K562 (cell line): ENCODE data around the gene MROH8. TPM values are rescaled to one million over a fixed set of nuclear protein-coding genes. Genes with fewer than 3 reads are reported as not detected.

Experiments
- ATAC-seq: fragments of 200-7000 bp; cut with Tn5 transposase; 3 replicates; pipeline ENCODE4 v1.9.1; 2020; ENCODE audit warnings: moderate library complexity
- BruUV-seq: library from RNA; stranded (reverse); fragments of 400-500 nt; replicated peaks from 2 replicates; lab custom pipeline; 2021; lab: Mats Ljungman, UMichigan
- CTCF ChIA-PET: fragments of 300-600 bp; formaldehyde crosslinking; extraction: SDS; loops from one replicate; lab custom pipeline; 2021; ENCODE audit warnings: low intra/inter-chr PET ratio; lab: Yijun Ruan, JAX
- POLR2A ChIA-PET: fragments of 300-600, 350-650 bp; sonication (Branson Sonifier 250); formaldehyde crosslinking; extraction: SDS; loops from one replicate; lab custom pipeline; 2021; ENCODE audit warnings: antibody characterized with exemption, inconsistent platforms; lab: Yijun Ruan, JAX
- DNase-seq, 4 experiments: peaks; one replicate each; pipeline versions ENCODE4 v3.0.0 to v3.0.0-alpha.2; 2011 to 2018; ENCODE audit warnings: low spot score in 3 of 4, mixed read lengths in 3 of 4; ENCODE audit errors: extremely low read depth in 1 of 4
- FAIRE-seq: peaks from 2 replicates; lab custom pipeline; 2011; peaks lifted over from hg19 to GRCh38; lab: Jason Lieb, UNC
- H2AFZ ChIP-seq: 2 replicates; pipeline ENCODE4 v1.6.0; 2011; ENCODE audit warnings: low read depth, low read length, control low read depth, inconsistent platforms
- H3K27ac ChIP-seq: fragments of 200-600 bp; 3 replicates; pipeline ENCODE4 v1.8.0; 2011; ENCODE audit warnings: low read depth, mild to moderate bottlenecking, control low read depth, inconsistent platforms, low read length, moderate library complexity, mixed read lengths; ENCODE audit errors: extremely low read depth
- H3K27me3 ChIP-seq, 2 experiments: fragments of 300-600 bp in 1 of 2; 2 replicates in 1 of 2; 3 replicates in 1 of 2; pipeline versions ENCODE4 v1.6.0 to v1.8.0; 2011; ENCODE audit warnings: inconsistent platforms in 2 of 2, low read length in 2 of 2, mild to moderate bottlenecking in 1 of 2, mixed read lengths in 1 of 2, moderate library complexity in 1 of 2; ENCODE audit not compliant: control insufficient read depth in 2 of 2, insufficient read depth in 2 of 2
- H3K36me3 ChIP-seq: fragments of 300-600 bp; 3 replicates; pipeline ENCODE4 v1.8.0; 2011; ENCODE audit warnings: mild to moderate bottlenecking, low read length, inconsistent platforms; ENCODE audit not compliant: control insufficient read depth, insufficient read depth
- H3K4me1 ChIP-seq, 2 experiments: fragments of 200-600 bp in 1 of 2; replicated peaks in 1 of 2; 2 replicates in 1 of 2; 3 replicates in 1 of 2; pipeline versions ENCODE4 v1.5.1 to v1.8.0; 2011; ENCODE audit warnings: inconsistent platforms in 2 of 2, low read length in 2 of 2, mild to moderate bottlenecking in 1 of 2, mixed read lengths in 1 of 2, moderate library complexity in 1 of 2; ENCODE audit not compliant: control insufficient read depth in 2 of 2, insufficient read depth in 2 of 2
- H3K4me2 ChIP-seq: 2 replicates; pipeline ENCODE4 v1.6.1; 2011; ENCODE audit warnings: low read length, control low read depth, inconsistent platforms, mixed read lengths; ENCODE audit not compliant: insufficient read depth
- H3K4me3 ChIP-seq: fragments of 200-600 bp; sonication (generic), shearing (Covaris generic); 2 replicates; pipeline ENCODE4 v1.5.1; 2016; ENCODE audit warnings: control low read depth, inconsistent platforms
- H3K79me2 ChIP-seq: fragments of 200-600 bp; 3 replicates; pipeline ENCODE4 v1.8.0; 2011; ENCODE audit warnings: low read length, inconsistent platforms; ENCODE audit not compliant: control insufficient read depth, insufficient read depth
- H3K9ac ChIP-seq, 2 experiments: 2 replicates each; pipeline versions ENCODE4 v1.6.0 to v1.6.1; 2011; ENCODE audit warnings: low read depth in 2 of 2, low read length in 2 of 2, control low read depth in 1 of 2, inconsistent platforms in 1 of 2, mild to moderate bottlenecking in 1 of 2, mixed read lengths in 1 of 2; ENCODE audit not compliant: insufficient read depth in 1 of 2
- H3K9me1 ChIP-seq: one replicate; pipeline ENCODE4 v1.6.0; 2011; ENCODE audit warnings: inconsistent platforms, mild to moderate bottlenecking, low read length, moderate library complexity; ENCODE audit not compliant: control insufficient read depth, insufficient read depth
- H3K9me3 ChIP-seq: replicated peaks from 2 replicates; pipeline ENCODE4 v1.5.1; 2011; ENCODE audit warnings: low read depth, low read length, inconsistent platforms; ENCODE audit not compliant: control insufficient read depth, insufficient read depth
- H4K20me1 ChIP-seq: replicated peaks from 2 replicates; pipeline ENCODE4 v1.6.1; 2011; ENCODE audit warnings: low read length, inconsistent platforms, mixed read lengths; ENCODE audit not compliant: control insufficient read depth, insufficient read depth
- BACH1 ChIP-seq: fragments of 200-800 bp; sonication (Bioruptor generic); IDR thresholded peaks from 2 replicates; pipeline ENCODE4 v1.6.1; 2016; ENCODE audit warnings: missing genetic modification characterization, missing compliant biosample characterization
- EWSR1 ChIP-seq: fragments of 450-650 bp; IDR thresholded peaks from 2 replicates; pipeline ENCODE4 v1.6.1; 2018; ENCODE audit warnings: borderline replicate concordance, mild to moderate bottlenecking, low read depth, moderate library complexity; ENCODE audit not compliant: partially characterized antibody
- NR2C2 ChIP-seq, 2 experiments: fragments of 200-800 bp in 1 of 2; sonication (Bioruptor generic) in 1 of 2; sonication (generic) in 1 of 2; formaldehyde crosslinking in 1 of 2; IDR thresholded peaks; 2 replicates each; pipeline versions ENCODE4 v1.6.1 to v1.8.0; 2016 to 2022; ENCODE audit warnings: mild to moderate bottlenecking in 1 of 2, missing compliant biosample characterization in 1 of 2, missing genetic modification characterization in 1 of 2, missing genetic modification reagents in 1 of 2
- SIX5 ChIP-seq, 2 experiments: IDR thresholded peaks; 2 replicates each; pipeline ENCODE4 v1.6.1; 2011; ENCODE audit warnings: low read length in 2 of 2, borderline replicate concordance in 1 of 2, low read depth in 1 of 2, mild to moderate bottlenecking in 1 of 2, moderate library complexity in 1 of 2; ENCODE audit not compliant: insufficient read depth in 1 of 2
- TAF9B ChIP-seq: fragments of 450-650 bp; IDR thresholded peaks from 2 replicates; pipeline ENCODE4 v1.6.1; 2018; ENCODE audit warnings: mild to moderate bottlenecking; ENCODE audit not compliant: partially characterized antibody
- WGBS: fragments of 100-300 bp; shearing (Covaris generic); methylation state at CpG from one replicate; pipeline ENCODE4 v1.1.6; 2016; ENCODE audit warnings: low coverage, mixed read lengths; ENCODE audit not compliant: insufficient coverage; ENCODE audit errors: missing lambda C conversion rate; 5-methylcytosine and 5-hydroxymethylcytosine counted together
- in situ Hi-C: fragments of 300-500 bp; cut with MboI; formaldehyde crosslinking; loops from 4 replicates; pipeline ENCODE4 v1.15.0; 2018; ENCODE audit warnings: inconsistent platforms, mixed read lengths
- intact Hi-C: fragments of 100-400 bp; cut with micrococcal nuclease; formaldehyde crosslinking; loops from 2 replicates; pipeline ENCODE4 v1.14.2; 2022
- polyA plus RNA-seq, 8 experiments: library from polyadenylated mRNA; depleted of rRNA in 4 of 8; stranded (reverse) in 5 of 8; unstranded in 3 of 8; fragments of >200 nt; fragmentation: Nextera tagmentation in 2 of 8; fragmentation: Illumina TruSeq in 1 of 8; extraction: Ambion mirVana in 2 of 8; extraction: Trizol in 1 of 8; gene quantifications; 2 replicates each; pipeline versions ENCODE4 v1.2.1 to v1.2.3, GENCODE V29; 2011 to 2014; ENCODE audit warnings: inconsistent platforms in 1 of 8, missing spikeins in 1 of 8
- total RNA-seq, 7 experiments: library from RNA; depleted of rRNA in 6 of 7; stranded (reverse); fragments of >200 nt in 6 of 7; fragmentation: Illumina TruSeq in 2 of 7; extraction: Trizol in 2 of 7; gene quantifications; 2 replicates each; pipeline versions ENCODE4 v1.2.1 to v1.2.3, GENCODE V29; 2011 to 2021; ENCODE audit warnings: low replicate concordance in 1 of 7
- TF ChIP-seq, protein P1 (sequence below), 2 experiments: fragments of 450-650 bp in 1 of 2; IDR thresholded peaks; 2 replicates each; pipeline ENCODE4 v1.6.1; 2011 to 2017; ENCODE audit warnings: low read depth in 2 of 2, antibody characterized with exemption in 1 of 2, borderline replicate concordance in 1 of 2, low read length in 1 of 2, mild to moderate bottlenecking in 1 of 2, mixed read lengths in 1 of 2; ENCODE audit not compliant: control insufficient read depth in 1 of 2
- TF ChIP-seq, protein P2 (sequence below): IDR thresholded peaks from 2 replicates; pipeline ENCODE4 v1.6.1; 2011; ENCODE audit not compliant: insufficient read length; ENCODE audit errors: extremely low read depth

The MROH8 gene
- total and polyA plus RNA-seq, 9 of the 15 experiments (the other 6 are each of a cell fraction or from before 2014, with no cell fraction given): 0.21 to 1.5 (median 0.78) TPM

- TF ChIP-seq, protein P1, sequence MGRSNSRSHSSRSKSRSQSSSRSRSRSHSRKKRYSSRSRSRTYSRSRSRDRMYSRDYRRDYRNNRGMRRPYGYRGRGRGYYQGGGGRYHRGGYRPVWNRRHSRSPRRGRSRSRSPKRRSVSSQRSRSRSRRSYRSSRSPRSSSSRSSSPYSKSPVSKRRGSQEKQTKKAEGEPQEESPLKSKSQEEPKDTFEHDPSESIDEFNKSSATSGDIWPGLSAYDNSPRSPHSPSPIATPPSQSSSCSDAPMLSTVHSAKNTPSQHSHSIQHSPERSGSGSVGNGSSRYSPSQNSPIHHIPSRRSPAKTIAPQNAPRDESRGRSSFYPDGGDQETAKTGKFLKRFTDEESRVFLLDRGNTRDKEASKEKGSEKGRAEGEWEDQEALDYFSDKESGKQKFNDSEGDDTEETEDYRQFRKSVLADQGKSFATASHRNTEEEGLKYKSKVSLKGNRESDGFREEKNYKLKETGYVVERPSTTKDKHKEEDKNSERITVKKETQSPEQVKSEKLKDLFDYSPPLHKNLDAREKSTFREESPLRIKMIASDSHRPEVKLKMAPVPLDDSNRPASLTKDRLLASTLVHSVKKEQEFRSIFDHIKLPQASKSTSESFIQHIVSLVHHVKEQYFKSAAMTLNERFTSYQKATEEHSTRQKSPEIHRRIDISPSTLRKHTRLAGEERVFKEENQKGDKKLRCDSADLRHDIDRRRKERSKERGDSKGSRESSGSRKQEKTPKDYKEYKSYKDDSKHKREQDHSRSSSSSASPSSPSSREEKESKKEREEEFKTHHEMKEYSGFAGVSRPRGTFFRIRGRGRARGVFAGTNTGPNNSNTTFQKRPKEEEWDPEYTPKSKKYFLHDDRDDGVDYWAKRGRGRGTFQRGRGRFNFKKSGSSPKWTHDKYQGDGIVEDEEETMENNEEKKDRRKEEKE (IDR thresholded peaks at IDR 0.05; ENCODE audit: borderline replicate concordance in 1 of 2, control insufficient read depth in 1 of 2, low read depth in 2 of 2, low read length in 1 of 2): no peak
- TF ChIP-seq NR2C2 (CRISPR knock-in tag; IDR thresholded peaks at IDR 0.05): no peak
- no peak for TF ChIP-seq NR2C2 (tag; IDR thresholded peaks at IDR 0.05)
- no peak for TF ChIP-seq EWSR1
- TF ChIP-seq, all 486 proteins: peak for 0
These were observed 41.4 kb upstream of the MROH8 start (continued) for GRCh38 chr20:37220731-37221130.

DNA sequence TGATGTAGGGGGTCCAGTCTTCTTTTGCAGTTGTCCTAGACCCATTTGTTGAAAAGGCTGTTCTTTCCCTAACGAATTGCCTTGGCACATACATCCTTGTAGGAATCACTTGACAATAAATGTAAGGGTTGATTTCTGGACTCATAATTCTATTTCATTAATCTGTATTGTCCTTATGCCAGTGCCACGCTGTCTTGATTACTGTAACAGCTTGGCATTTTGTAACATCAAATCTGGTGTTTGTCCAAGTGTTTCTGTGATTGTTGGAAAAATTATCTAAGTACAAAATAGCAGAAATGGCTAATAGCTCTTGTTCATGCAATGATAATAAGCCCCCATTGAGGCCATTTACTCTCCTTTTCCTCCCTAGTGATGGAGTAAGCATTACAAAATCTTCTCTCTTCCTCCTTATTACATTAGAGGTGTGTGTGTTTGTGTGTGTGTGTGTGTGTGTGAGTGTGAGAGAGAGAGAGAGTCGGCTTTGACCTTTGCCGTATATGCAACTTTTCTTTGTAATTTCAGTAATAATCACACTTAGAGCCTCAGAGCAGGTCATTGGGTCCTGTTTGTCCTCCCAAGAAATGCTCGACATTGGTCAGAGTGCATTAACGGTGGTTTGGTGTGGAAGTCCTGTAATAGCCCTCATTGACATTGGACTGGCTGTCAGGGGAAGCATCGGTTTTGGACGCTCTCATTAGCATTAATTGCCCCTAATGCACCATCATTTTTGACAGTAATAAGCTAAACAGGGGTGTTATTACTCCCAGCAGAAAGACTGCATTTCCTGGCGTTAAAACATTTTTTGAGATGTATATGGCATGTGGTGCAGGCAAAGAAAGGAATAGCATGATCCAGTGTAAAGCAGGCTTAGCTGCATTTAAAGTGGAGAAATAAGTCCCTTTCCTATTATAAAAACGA, 40.7 kb upstream of the MROH8 start:
- Histone ChIP-seq H3K9me3 (no peaks in the 10 kb centered on the region), H3K9ac (no peak overlapping the region), H2AFZ (no peak overlapping the region), H3K27me3 (no peaks in the 10 kb centered on the region), H3K4me2 (no peak overlapping the region), H3K36me3 (peaks cover 88% of the 10 kb centered on the region), H3K79me2 (no peaks in the 10 kb centered on the region), H3K9me1 (no peaks in the 10 kb centered on the region), H3K27ac (no peak overlapping the region), H3K4me3 (no peak overlapping the region), H4K20me1 (no peaks in the 10 kb centered on the region), H3K4me1 (no peaks in the 10 kb centered on the region)
- peak; percentile 37 for FAIRE-seq
- no peak for ATAC-seq
- in situ Hi-C loops (no loop called here), intact Hi-C loops (no loop called here)
- CTCF ChIA-PET: no interaction called here
- TF ChIP-seq SIX5 (IDR thresholded peaks at IDR 0.05; ENCODE audit: borderline replicate concordance in 1 of 2, insufficient read depth in 1 of 2, low read depth in 1 of 2, low read length in 2 of 2) (no peak), BACH1 (tag) (no peak), TAF9B (no peak)
- TF ChIP-seq, protein P2, sequence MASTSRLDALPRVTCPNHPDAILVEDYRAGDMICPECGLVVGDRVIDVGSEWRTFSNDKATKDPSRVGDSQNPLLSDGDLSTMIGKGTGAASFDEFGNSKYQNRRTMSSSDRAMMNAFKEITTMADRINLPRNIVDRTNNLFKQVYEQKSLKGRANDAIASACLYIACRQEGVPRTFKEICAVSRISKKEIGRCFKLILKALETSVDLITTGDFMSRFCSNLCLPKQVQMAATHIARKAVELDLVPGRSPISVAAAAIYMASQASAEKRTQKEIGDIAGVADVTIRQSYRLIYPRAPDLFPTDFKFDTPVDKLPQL: no peak
- WGBS: 90% methylated on average over 10 of the region's 10 CpGs
- POLR2A ChIA-PET: interaction anchor here (1.0 to 1.1 kb wide), 2 partner anchors 21 to 75 kb away, joined by 3 read pairs; no protein-coding TSS in a partner anchor
- no TSS peak for BruUV-seq
- DNase-seq: no peak
